Mesendoderm (in vitro differentiated cells): ENCODE measurements around the gene PDCD1.

Experiments
- DNase-seq: peaks from one replicate; pipeline ENCODE4 v3.0.0; 2013
- H2AK5ac ChIP-seq: 2 replicates; pipeline ENCODE4 v1.6.1; 2013; ENCODE audit warnings: low read length, inconsistent platforms
- H2BK120ac ChIP-seq: 2 replicates; pipeline ENCODE4 v1.6.1; 2013; ENCODE audit warnings: low read depth, mild to moderate bottlenecking, low read length, moderate library complexity, mixed read lengths
- H2BK15ac ChIP-seq: replicated peaks from 2 replicates; pipeline ENCODE4 v1.6.1; 2013; ENCODE audit warnings: low read depth, mild to moderate bottlenecking, moderate library complexity
- H2BK5ac ChIP-seq: 2 replicates; pipeline ENCODE4 v1.6.1; 2013; ENCODE audit warnings: low read length, inconsistent platforms
- H3K18ac ChIP-seq: 2 replicates; pipeline ENCODE4 v1.6.1; 2013; ENCODE audit warnings: mild to moderate bottlenecking, low read length, mixed read lengths
- H3K23ac ChIP-seq: one replicate; pipeline ENCODE4 v1.6.1; 2013; ENCODE audit warnings: low read length
- H3K27ac ChIP-seq: 2 replicates; pipeline ENCODE4 v1.5.1; 2013; ENCODE audit warnings: low read depth, mild to moderate bottlenecking, inconsistent platforms, low read length, moderate library complexity
- H3K27me3 ChIP-seq: 2 replicates; pipeline ENCODE4 v1.6.1; 2013; ENCODE audit warnings: low read length, control low read depth, mild to moderate bottlenecking, inconsistent platforms; ENCODE audit not compliant: insufficient read depth, poor library complexity
- H3K36me3 ChIP-seq: 2 replicates; pipeline ENCODE4 v1.6.1; 2013; ENCODE audit warnings: low read length, inconsistent platforms; ENCODE audit not compliant: control insufficient read depth, insufficient read depth
- H3K4ac ChIP-seq: one replicate; pipeline ENCODE4 v1.6.1; 2013; ENCODE audit warnings: low read depth, mild to moderate bottlenecking, low read length, moderate library complexity
- H3K4me1 ChIP-seq: 2 replicates; pipeline ENCODE4 v1.6.1; 2013; ENCODE audit warnings: low read depth, low read length, inconsistent platforms; ENCODE audit not compliant: control insufficient read depth
- H3K4me2 ChIP-seq: 2 replicates; pipeline ENCODE4 v1.6.1; 2013; ENCODE audit warnings: low read length
- H3K4me3 ChIP-seq: 2 replicates; pipeline ENCODE4 v1.5.1; 2013; ENCODE audit warnings: mild to moderate bottlenecking, low read length
- H3K56ac ChIP-seq: one replicate; pipeline ENCODE4 v1.6.1; 2013; ENCODE audit warnings: low read length
- H3K79me1 ChIP-seq: 2 replicates; pipeline ENCODE4 v1.6.1; 2013; ENCODE audit warnings: low read length, inconsistent platforms
- H3K79me2 ChIP-seq: 2 replicates; pipeline ENCODE4 v1.6.1; 2013; ENCODE audit warnings: mild to moderate bottlenecking, low read length; ENCODE audit not compliant: control insufficient read depth, insufficient read depth
- H3K9ac ChIP-seq: 2 replicates; pipeline ENCODE4 v1.6.1; 2013; ENCODE audit warnings: low read length, inconsistent platforms
- H4K5ac ChIP-seq: one replicate; pipeline ENCODE4 v1.6.1; 2013; ENCODE audit warnings: low read length
- H4K8ac ChIP-seq: one replicate; pipeline ENCODE4 v1.6.1; 2013; ENCODE audit warnings: low read depth, mild to moderate bottlenecking, control low read depth, low read length, moderate library complexity
- WGBS: extraction: QIAGEN DNeasy Blood & Tissue Kit; methylation state at CpG from one replicate; pipeline ENCODE4 v1.1.7; 2013; ENCODE audit warnings: low lambda C conversion rate, missing lambda C conversion rate; ENCODE audit not compliant: insufficient coverage; ENCODE audit errors: extremely low coverage; 5-methylcytosine and 5-hydroxymethylcytosine counted together

Gene PDCD1

DNA sequence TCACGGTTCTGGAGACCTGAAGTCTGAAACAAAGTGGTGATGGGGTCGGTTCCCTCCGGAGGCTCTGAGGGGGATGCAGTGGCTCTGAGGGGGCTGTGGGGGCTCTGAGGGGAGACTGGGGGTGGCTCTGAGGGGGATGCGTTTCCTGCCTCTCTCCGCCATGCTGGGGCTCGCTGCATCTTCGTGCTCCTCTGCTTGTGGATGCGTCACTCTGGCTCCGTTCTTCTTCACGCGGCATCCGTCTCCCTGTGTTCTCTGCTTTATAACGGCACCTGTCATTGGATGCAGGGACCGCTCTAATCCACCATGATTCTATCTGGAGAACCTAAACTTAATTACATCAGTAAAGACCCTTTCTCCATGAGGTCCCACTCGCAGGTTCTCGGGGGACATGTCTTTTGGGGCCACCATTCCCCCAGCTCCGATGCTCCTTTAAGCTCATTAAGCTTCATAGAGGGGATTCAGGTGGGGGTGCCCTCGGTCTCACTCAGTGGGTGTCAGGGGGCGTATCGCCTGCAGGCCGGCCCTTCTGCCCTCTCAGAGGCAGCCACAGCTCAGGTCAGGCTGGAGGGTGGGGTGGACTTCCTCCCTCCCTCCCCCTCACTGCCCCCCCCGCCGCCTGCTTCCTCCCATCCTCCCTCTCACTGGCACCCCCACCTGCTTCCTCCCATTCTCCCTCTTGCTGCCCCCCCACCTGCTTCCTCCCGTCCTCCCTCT lies 29.3 kb upstream of the PDCD1 start:
- Histone ChIP-seq H3K4me1 (no peaks in the 10 kb centered on the region), H2BK120ac (no peak overlapping the region), H4K8ac (no peak overlapping the region), H3K4me3 (no peak overlapping the region), H4K5ac (no peak overlapping the region), H3K36me3 (no peaks in the 10 kb centered on the region), H3K4me2 (no peak overlapping the region), H2BK5ac (no peak overlapping the region), H3K9ac (no peak overlapping the region), H2BK15ac (no peak overlapping the region), H2AK5ac (no peak overlapping the region), H3K27ac (no peak overlapping the region), H3K4ac (no peak overlapping the region), H3K79me2 (no peaks in the 10 kb centered on the region), H3K27me3 (no peaks in the 10 kb centered on the region), H3K79me1 (no peaks in the 10 kb centered on the region), H3K18ac (no peak overlapping the region), H3K56ac (no peak overlapping the region), H3K23ac (no peak overlapping the region)
- WGBS = no CpG with 5 or more reads among the region's 24 CpGs
- no peak for DNase-seq

DNA sequence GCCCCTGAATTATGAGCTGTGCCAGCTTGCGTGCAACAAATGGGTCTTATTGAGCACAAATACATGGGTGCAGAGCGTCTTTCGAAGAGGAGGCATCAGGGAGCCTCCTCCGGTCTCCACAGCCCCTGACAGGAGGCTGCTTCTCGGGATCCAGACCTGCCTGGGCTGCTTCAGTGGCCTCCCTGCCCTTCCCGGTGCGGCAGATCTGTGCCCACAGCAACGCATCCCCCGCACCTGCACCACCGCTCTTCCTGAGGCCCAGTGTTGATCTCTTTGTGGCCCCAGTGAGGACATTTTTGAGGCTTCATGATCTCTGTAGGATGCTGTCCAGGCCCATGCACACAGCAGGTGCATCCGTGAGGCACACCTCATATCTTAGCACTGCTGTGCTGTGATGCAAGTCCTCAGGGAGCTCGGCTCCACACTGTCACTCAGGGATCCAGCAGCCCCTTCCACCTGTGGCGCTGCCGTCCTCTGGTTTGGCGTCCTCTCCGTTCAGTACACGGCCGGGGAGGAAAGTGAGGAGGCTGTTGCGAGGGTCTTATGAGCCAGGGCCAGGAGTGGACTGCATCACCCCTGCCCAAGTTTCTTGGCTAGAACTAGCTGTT lies 28.2 kb upstream of the PDCD1 start:
- H3K23ac ChIP-seq = no peak overlapping the region
- no peak overlapping the region for H3K4ac ChIP-seq
- no peaks in the 10 kb centered on the region for H3K27me3 ChIP-seq
- H3K36me3 ChIP-seq = no peaks in the 10 kb centered on the region
- H2BK5ac ChIP-seq = no peak overlapping the region
- no peak overlapping the region for H3K18ac ChIP-seq
- no peak overlapping the region for H2BK120ac ChIP-seq
- H3K27ac ChIP-seq = no peak overlapping the region
- no peak overlapping the region for H4K8ac ChIP-seq
- no peak overlapping the region for H3K4me3 ChIP-seq
- H3K9ac ChIP-seq = no peak overlapping the region
- no peak overlapping the region for H2AK5ac ChIP-seq
- WGBS = no CpG with 5 or more reads among the region's 19 CpGs
- H4K5ac ChIP-seq = no peak overlapping the region
- H3K56ac ChIP-seq = no peak overlapping the region
- no peak for DNase-seq
- H3K4me2 ChIP-seq = no peak overlapping the region
- no peaks in the 10 kb centered on the region for H3K79me2 ChIP-seq
- H3K4me1 ChIP-seq = no peaks in the 10 kb centered on the region
- no peak overlapping the region for H2BK15ac ChIP-seq
- no peaks in the 10 kb centered on the region for H3K79me1 ChIP-seq

DNA sequence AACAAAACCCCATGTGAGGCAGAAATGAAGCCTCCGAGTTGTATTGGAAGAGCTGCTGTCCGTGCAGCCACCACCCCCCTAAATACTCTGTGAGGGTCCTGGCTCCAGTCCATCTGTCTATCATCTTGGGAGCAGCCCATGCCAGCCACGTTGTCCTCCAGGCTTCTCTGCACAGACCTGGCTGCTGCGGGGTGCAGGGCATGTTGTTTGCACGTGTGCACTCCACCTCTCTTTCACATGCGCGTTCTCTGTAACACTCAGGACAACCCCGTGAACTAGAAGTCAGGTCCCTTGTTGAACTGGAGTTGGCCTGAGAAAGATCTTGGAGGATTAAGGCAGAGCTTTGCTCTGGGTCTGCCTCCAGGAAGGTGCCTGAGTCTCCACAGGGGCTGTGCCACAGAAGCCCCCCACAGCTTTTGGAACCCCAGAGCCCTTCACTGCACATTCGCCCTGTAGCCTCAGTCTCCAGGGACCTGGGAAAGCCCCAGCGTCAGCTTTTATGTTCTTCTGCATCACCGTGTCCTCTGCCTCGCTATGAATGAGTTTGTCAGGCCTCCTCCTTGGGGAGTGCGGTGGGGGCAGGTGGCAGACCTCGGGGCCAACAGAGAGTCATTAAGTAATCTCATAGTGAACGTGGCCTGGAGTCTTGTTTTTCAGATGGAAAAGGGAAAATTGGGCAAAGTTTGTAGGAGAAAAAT lies 27.4 kb upstream of the PDCD1 start:
- no peak overlapping the region for H3K27ac ChIP-seq
- H3K4me2 ChIP-seq = no peak overlapping the region
- no peak overlapping the region for H3K4ac ChIP-seq
- no CpG with 5 or more reads among the region's 15 CpGs for WGBS
- H3K23ac ChIP-seq = no peak overlapping the region
- no peak overlapping the region for H3K9ac ChIP-seq
- H3K4me1 ChIP-seq = no peaks in the 10 kb centered on the region
- no peak overlapping the region for H4K8ac ChIP-seq
- no peak overlapping the region for H3K18ac ChIP-seq
- H3K4me3 ChIP-seq = no peak overlapping the region
- no peak overlapping the region for H2BK15ac ChIP-seq
- H4K5ac ChIP-seq = no peak overlapping the region
- no peak overlapping the region for H2AK5ac ChIP-seq
- no peaks in the 10 kb centered on the region for H3K79me1 ChIP-seq
- no peaks in the 10 kb centered on the region for H3K79me2 ChIP-seq
- no peak for DNase-seq
- H2BK5ac ChIP-seq = no peak overlapping the region
- no peak overlapping the region for H3K56ac ChIP-seq
- no peak overlapping the region for H2BK120ac ChIP-seq
- H3K27me3 ChIP-seq = no peaks in the 10 kb centered on the region
- no peaks in the 10 kb centered on the region for H3K36me3 ChIP-seq

DNA sequence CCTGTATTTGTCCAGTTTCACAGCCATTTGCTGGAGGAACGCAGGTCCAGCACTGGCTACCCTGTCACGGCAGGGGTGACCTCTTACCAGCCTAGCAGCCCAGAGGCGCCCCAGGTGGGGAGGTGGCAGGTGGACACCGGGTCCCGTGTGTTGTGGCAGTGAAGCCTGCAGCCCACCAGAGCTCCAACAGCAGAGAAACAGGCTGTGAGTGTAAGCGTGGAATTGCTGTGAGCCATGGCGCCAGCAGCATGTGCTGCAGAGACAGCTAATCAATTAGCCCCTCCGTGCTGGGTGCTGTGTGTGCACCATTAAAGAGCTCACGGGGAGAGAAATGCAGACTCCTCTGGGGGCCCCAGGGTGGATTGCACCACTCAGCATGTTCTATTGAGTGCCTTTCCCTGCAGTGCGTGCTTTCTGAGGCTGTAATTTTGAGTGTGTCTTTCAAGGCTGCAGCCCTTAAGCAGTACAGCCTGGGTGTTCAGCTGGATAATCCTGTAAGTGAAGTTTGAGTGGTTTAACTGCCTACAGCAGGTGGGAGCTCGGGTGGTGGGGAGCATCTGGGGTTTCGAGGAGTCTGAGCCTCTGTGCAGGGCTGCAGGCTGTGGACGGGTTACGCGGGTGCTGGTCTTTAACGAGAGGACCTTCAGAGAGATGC lies 26.7 kb upstream of the PDCD1 start:
- H3K9ac ChIP-seq = no peak overlapping the region
- H3K4me2 ChIP-seq = no peak overlapping the region
- WGBS = no CpG with 5 or more reads among the region's 16 CpGs
- H2AK5ac ChIP-seq = no peak overlapping the region
- no peaks in the 10 kb centered on the region for H3K36me3 ChIP-seq
- no peak overlapping the region for H4K5ac ChIP-seq
- no peak for DNase-seq
- peaks cover 2% of the 10 kb centered on the region for H3K4me1 ChIP-seq
- no peak overlapping the region for H3K56ac ChIP-seq
- no peak overlapping the region for H3K4ac ChIP-seq
- H4K8ac ChIP-seq = no peak overlapping the region
- H3K79me2 ChIP-seq = no peaks in the 10 kb centered on the region
- H3K23ac ChIP-seq = no peak overlapping the region
- no peak overlapping the region for H2BK120ac ChIP-seq
- H2BK15ac ChIP-seq = no peak overlapping the region
- no peak overlapping the region for H3K4me3 ChIP-seq
- no peak overlapping the region for H3K18ac ChIP-seq
- H3K27ac ChIP-seq = no peak overlapping the region
- H2BK5ac ChIP-seq = no peak overlapping the region
- no peaks in the 10 kb centered on the region for H3K27me3 ChIP-seq
- H3K79me1 ChIP-seq = no peaks in the 10 kb centered on the region

DNA sequence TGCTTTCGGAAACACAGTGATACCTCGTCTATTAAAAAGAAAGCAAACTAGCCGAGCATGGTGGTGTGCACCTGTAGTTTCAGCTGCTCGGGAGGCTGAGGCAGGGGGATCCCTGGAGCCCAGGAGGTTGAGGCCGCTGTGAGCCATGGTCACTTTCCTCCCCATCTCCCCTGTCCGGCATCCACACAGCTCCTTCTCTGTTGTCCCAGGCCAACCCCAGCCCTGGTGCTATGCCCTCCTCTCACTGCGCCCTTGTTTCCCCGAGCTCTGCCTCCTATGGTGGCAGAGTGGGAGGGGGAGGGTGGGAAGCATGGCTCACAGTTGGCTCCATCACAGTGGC lies 26.2 kb upstream of the PDCD1 start:
- Histone ChIP-seq H3K79me1 (no peaks in the 10 kb centered on the region), H2BK15ac (no peak overlapping the region), H3K9ac (no peak overlapping the region), H4K8ac (no peak overlapping the region), H3K23ac (no peak overlapping the region), H3K4me2 (no peak overlapping the region), H3K4me3 (no peak overlapping the region), H3K56ac (no peak overlapping the region), H3K79me2 (no peaks in the 10 kb centered on the region), H4K5ac (no peak overlapping the region), H3K18ac (no peak overlapping the region), H3K4me1 (peaks cover 2% of the 10 kb centered on the region), H3K4ac (no peak overlapping the region), H2BK5ac (no peak overlapping the region), H3K27me3 (no peaks in the 10 kb centered on the region), H3K27ac (no peak overlapping the region), H2AK5ac (no peak overlapping the region), H3K36me3 (no peaks in the 10 kb centered on the region), H2BK120ac (no peak overlapping the region)
- DNase-seq = no peak
- no CpG with 5 or more reads among the region's 8 CpGs for WGBS
